Measurements from ENCODE around the gene ELMO1.

DNA sequence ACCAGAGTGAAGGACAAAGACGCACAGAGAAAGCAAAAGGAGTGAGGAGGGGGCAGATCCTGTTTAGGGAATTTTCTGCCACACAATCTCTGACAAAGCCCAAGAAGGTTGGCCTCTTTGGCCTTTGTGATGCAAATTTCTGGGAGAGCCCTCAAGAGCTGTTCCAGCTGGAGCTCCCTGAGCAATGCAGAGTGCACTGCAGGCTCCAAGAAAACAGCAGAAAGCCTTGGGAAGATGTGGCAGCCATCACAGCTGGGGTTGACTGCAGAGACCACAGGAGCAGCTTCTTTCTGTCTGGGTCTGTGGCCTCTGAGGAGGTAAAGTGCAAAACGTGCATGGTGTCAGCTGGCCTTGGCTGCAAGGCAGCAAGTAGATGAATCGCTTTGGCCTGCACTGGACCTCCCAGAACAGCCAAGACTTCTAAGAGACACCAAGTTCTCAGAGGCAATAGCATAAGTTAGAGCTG, 200.2 kb downstream of the ELMO1 start:
- TF ChIP-seq EZH2 (IDR thresholded peaks at IDR 0.05; ENCODE audit: borderline replicate concordance): no peak
- TF ChIP-seq, protein P1, sequence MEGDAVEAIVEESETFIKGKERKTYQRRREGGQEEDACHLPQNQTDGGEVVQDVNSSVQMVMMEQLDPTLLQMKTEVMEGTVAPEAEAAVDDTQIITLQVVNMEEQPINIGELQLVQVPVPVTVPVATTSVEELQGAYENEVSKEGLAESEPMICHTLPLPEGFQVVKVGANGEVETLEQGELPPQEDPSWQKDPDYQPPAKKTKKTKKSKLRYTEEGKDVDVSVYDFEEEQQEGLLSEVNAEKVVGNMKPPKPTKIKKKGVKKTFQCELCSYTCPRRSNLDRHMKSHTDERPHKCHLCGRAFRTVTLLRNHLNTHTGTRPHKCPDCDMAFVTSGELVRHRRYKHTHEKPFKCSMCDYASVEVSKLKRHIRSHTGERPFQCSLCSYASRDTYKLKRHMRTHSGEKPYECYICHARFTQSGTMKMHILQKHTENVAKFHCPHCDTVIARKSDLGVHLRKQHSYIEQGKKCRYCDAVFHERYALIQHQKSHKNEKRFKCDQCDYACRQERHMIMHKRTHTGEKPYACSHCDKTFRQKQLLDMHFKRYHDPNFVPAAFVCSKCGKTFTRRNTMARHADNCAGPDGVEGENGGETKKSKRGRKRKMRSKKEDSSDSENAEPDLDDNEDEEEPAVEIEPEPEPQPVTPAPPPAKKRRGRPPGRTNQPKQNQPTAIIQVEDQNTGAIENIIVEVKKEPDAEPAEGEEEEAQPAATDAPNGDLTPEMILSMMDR (IDR thresholded peaks at IDR 0.05; ENCODE audit: poor library complexity): no peak
- TF ChIP-seq EZH2phosphoT487 (IDR thresholded peaks at IDR 0.05; ENCODE audit: low read depth, severe bottlenecking, unreplicated experiment): no peak

Data from hepatocyte (in vitro differentiated cells).